ENCODE results near the gene CDC42BPG. TPM values are rescaled to one million over a fixed set of nuclear protein-coding genes. Genes with fewer than 3 reads are reported as not detected.

The CDC42BPG gene
- total and polyA plus RNA-seq, 2 experiments from 2014 or later: not detected

DNA sequence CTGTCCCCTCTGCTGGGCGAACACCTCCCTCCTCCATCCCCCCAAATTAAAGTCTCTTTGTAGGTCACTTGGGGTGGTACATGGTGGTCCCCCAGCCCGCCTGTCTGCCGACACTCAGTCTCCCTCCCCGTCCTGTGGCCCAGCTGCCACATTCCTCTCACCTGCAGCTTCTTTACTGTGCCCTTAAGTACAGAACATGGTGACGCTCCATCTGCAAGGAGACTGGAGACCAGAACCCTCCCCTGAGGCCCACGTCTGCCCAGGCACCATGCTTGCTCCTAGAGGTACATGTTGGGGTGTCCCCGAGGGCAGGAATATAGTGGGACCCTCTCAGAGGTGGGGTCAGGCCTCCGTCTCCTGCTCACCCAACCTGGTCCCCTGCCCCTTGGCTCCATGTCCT, 39.6 kb upstream of the CDC42BPG start:
- WGBS, 2 experiments (ENCODE audit: low coverage in 1 of 2, low lambda C conversion rate in 2 of 2, missing lambda C conversion rate in 2 of 2): 79 to 87% methylated on average over 7 to 8 of the region's 8 CpGs
- H3K4me3 ChIP-seq: no peak overlapping the region
- no peaks in the 10 kb centered on the region for H3K9me2 ChIP-seq (ENCODE audit: insufficient read depth)
- in situ Hi-C loops (cut with MboI): no loop called here
- no peaks in the 10 kb centered on the region for H3K27me3 ChIP-seq (replicated peaks; ENCODE audit: insufficient read depth)
- H3K9me3 ChIP-seq (ENCODE audit: low read depth): no peaks in the 10 kb centered on the region
- no peaks in the 10 kb centered on the region for H3K79me2 ChIP-seq (ENCODE audit: insufficient read depth)
- peaks cover 9% of the 10 kb centered on the region for H3F3A ChIP-seq (ENCODE audit: insufficient read depth)
- no peak overlapping the region for H2AFZ ChIP-seq
- no peaks in the 10 kb centered on the region for H4K20me1 ChIP-seq (ENCODE audit: insufficient read depth)
- no peaks in the 10 kb centered on the region for H3K4me1 ChIP-seq (ENCODE audit: insufficient read depth)
- H3K4me2 ChIP-seq (ENCODE audit: unreplicated experiment): no peak overlapping the region
- no peaks in the 10 kb centered on the region for H3K36me3 ChIP-seq (ENCODE audit: low read depth)
- no peak overlapping the region for H3K27ac ChIP-seq
- no peak overlapping the region for H3K9ac ChIP-seq
- no peak for DNase-seq
- no peak for TF ChIP-seq EZH2 (IDR thresholded peaks at IDR 0.05; ENCODE audit: insufficient read depth, poor library complexity, severe bottlenecking)
- no peak for TF ChIP-seq EZH2phosphoT487 (IDR thresholded peaks at IDR 0.05; ENCODE audit: insufficient read depth, low read depth)

DNA sequence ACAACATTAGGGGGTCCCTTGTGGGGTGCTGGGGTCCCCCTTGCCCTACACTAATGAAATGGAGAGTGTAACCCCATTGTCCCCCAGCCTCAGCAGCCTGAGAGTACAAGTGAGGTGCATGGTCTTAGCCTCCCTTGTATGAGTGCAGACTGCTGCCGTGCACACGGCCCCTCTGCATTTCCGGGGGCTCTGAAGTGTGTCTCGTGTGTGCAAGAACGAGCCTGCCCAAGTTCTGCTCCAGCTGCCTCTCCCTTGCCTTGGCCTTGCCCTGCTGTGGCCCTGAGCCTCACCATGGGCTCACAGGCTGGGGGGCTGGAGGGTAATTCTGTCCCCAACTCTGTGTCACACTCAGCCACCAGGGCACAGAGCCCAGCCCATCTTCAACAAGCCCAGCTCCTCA, 39.1 kb upstream of the CDC42BPG start:
- H3K79me2 ChIP-seq (ENCODE audit: insufficient read depth): no peaks in the 10 kb centered on the region
- no peaks in the 10 kb centered on the region for H3K9me3 ChIP-seq (ENCODE audit: low read depth)
- H2AFZ ChIP-seq: no peak overlapping the region
- no peak overlapping the region for H3K9ac ChIP-seq
- no peaks in the 10 kb centered on the region for H4K20me1 ChIP-seq (ENCODE audit: insufficient read depth)
- peaks cover 9% of the 10 kb centered on the region for H3F3A ChIP-seq (ENCODE audit: insufficient read depth)
- H3K4me2 ChIP-seq (ENCODE audit: unreplicated experiment): no peak overlapping the region
- no peak overlapping the region for H3K4me3 ChIP-seq
- H3K4me1 ChIP-seq (ENCODE audit: insufficient read depth): no peaks in the 10 kb centered on the region
- no peak for TF ChIP-seq EZH2 (IDR thresholded peaks at IDR 0.05; ENCODE audit: insufficient read depth, poor library complexity, severe bottlenecking)
- no peak for TF ChIP-seq EZH2phosphoT487 (IDR thresholded peaks at IDR 0.05; ENCODE audit: insufficient read depth, low read depth)
- DNase-seq: no peak
- no peaks in the 10 kb centered on the region for H3K27me3 ChIP-seq (replicated peaks; ENCODE audit: insufficient read depth)
- no peaks in the 10 kb centered on the region for H3K9me2 ChIP-seq (ENCODE audit: insufficient read depth)
- 80 to 83% methylated on average over 5 of the region's 5 CpGs for WGBS, 2 experiments (ENCODE audit: low coverage in 1 of 2, low lambda C conversion rate in 2 of 2, missing lambda C conversion rate in 2 of 2)
- no peak overlapping the region for H3K27ac ChIP-seq
- H3K36me3 ChIP-seq (ENCODE audit: low read depth): no peaks in the 10 kb centered on the region
- in situ Hi-C loops (cut with MboI): no loop called here

DNA sequence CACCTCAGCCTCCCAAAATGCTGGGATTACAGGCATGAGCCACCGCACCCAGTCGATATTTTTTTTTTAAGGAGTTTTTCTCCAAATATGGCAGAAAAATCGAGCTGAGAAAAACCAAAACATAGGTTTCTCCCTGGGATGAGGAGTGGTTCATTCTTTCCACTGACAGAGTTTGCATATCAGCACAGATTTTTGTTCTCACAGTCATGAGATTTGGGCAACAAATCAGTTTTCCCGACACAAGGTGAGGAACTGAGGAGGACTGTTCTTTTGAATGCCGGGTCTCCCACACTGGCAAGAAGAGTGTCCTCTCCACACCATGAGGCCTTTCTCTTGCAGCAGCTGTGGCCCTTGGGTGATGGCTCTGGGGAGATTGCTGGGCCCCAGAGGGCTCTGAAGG, 37.8 kb upstream of the CDC42BPG start:
- Histone ChIP-seq H3K27me3 (replicated peaks; ENCODE audit: insufficient read depth) (no peaks in the 10 kb centered on the region), H3K4me3 (no peak overlapping the region), H3K9me3 (ENCODE audit: low read depth) (no peaks in the 10 kb centered on the region), H3K9me2 (ENCODE audit: insufficient read depth) (no peaks in the 10 kb centered on the region), H3F3A (ENCODE audit: insufficient read depth) (peaks cover 9% of the 10 kb centered on the region), H3K79me2 (ENCODE audit: insufficient read depth) (peaks cover 11% of the 10 kb centered on the region), H3K4me1 (ENCODE audit: insufficient read depth) (no peaks in the 10 kb centered on the region), H4K20me1 (ENCODE audit: insufficient read depth) (no peaks in the 10 kb centered on the region), H3K36me3 (ENCODE audit: low read depth) (no peaks in the 10 kb centered on the region), H2AFZ (no peak overlapping the region), H3K9ac (no peak overlapping the region), H3K4me2 (ENCODE audit: unreplicated experiment) (no peak overlapping the region), H3K27ac (no peak overlapping the region)
- in situ Hi-C loops (cut with MboI): no loop called here
- 75 to 78% methylated on average over 5 of the region's 5 CpGs for WGBS, 2 experiments (ENCODE audit: low coverage in 1 of 2, low lambda C conversion rate in 2 of 2, missing lambda C conversion rate in 2 of 2)
- DNase-seq: no peak
- no peak for TF ChIP-seq EZH2phosphoT487 (IDR thresholded peaks at IDR 0.05; ENCODE audit: insufficient read depth, low read depth)
- TF ChIP-seq EZH2 (IDR thresholded peaks at IDR 0.05; ENCODE audit: insufficient read depth, poor library complexity, severe bottlenecking): no peak

DNA sequence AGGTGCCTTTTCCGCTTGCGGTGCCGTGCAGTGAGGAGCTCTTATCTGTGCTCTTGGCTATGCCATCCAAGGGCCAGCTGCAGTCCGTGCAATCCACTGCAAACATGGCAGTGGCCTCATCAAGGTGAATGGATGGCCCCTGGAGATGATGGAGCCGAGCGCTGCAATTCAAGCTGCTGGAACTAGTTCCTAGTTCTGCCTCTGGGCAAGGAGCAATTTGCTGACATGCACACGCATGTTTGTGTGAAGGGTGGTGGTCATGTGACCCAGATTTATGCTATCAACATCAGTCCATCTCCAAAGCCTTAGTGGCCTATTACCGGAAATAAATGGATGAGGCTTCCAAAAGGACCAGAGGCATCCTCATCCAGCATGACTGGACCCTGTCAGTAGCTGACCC, 37.0 kb upstream of the CDC42BPG start:
- Histone ChIP-seq H3F3A (ENCODE audit: insufficient read depth) (peaks cover 15% of the 10 kb centered on the region), H2AFZ (no peak overlapping the region), H3K9ac (no peak overlapping the region), H3K9me2 (ENCODE audit: insufficient read depth) (no peaks in the 10 kb centered on the region), H4K20me1 (ENCODE audit: insufficient read depth) (no peaks in the 10 kb centered on the region), H3K9me3 (ENCODE audit: low read depth) (no peaks in the 10 kb centered on the region), H3K4me1 (ENCODE audit: insufficient read depth) (0 out of 2 replicates have a peak, but pooled peaks cover 3% of the 10 kb centered on the region), H3K4me3 (no peak overlapping the region), H3K4me2 (ENCODE audit: unreplicated experiment) (no peak overlapping the region), H3K36me3 (ENCODE audit: low read depth) (no peaks in the 10 kb centered on the region), H3K27me3 (replicated peaks; ENCODE audit: insufficient read depth) (no peaks in the 10 kb centered on the region), H3K27ac (no peak overlapping the region), H3K79me2 (ENCODE audit: insufficient read depth) (peaks cover 18% of the 10 kb centered on the region)
- TF ChIP-seq EZH2 (IDR thresholded peaks at IDR 0.05; ENCODE audit: insufficient read depth, poor library complexity, severe bottlenecking) (no peak), EZH2phosphoT487 (IDR thresholded peaks at IDR 0.05; ENCODE audit: insufficient read depth, low read depth) (no peak)
- in situ Hi-C loops (cut with MboI): no loop called here
- WGBS, 2 experiments (ENCODE audit: low coverage in 1 of 2, low lambda C conversion rate in 2 of 2, missing lambda C conversion rate in 2 of 2): 78 to 85% methylated on average over 8 of the region's 8 CpGs
- no peak for DNase-seq

All from GM23248 (cell line).